LNCaP clone FGC (cell line): Measurements from ENCODE around the gene CD84.

Source experiments
- DNase-seq: peaks from one replicate; pipeline ENCODE4 v3.0.0-alpha.2; 2011; ENCODE audit warnings: low read depth
- H3K4me3 ChIP-seq: 2 replicates; pipeline ENCODE4 v1.5.1; 2011; ENCODE audit warnings: mild to moderate bottlenecking, low read depth, low read length, control low read depth
- CTCF ChIP-seq: IDR thresholded peaks from 2 replicates; pipeline ENCODE4 v1.5.1; 2012; ENCODE audit warnings: mild to moderate bottlenecking; ENCODE audit not compliant: control insufficient read depth, insufficient read depth; ENCODE audit errors: extremely low read depth

The CD84 gene

GRCh38 chr1:160541622-160542302 lies 37.5 kb downstream of the CD84 start:
- TF ChIP-seq CTCF = no peak
- DNase-seq = no peak
- no peak overlapping the region for H3K4me3 ChIP-seq

GRCh38 chr1:160540859-160541233 lies 38.5 kb downstream of the CD84 start:
- DNase-seq = no peak
- no peak for TF ChIP-seq CTCF
- H3K4me3 ChIP-seq = no peak overlapping the region

GRCh38 chr1:160539990-160540858 lies 39.1 kb downstream of the CD84 start:
- DNase-seq = no peak
- no peak overlapping the region for H3K4me3 ChIP-seq
- no peak for TF ChIP-seq CTCF

- no peak for TF ChIP-seq CTCF
- no peak for DNase-seq
- H3K4me3 ChIP-seq = no peak overlapping the region
Observed at GRCh38 chr1:160539684-160539989, 39.7 kb downstream of the CD84 start.

GRCh38 chr1:160538985-160539651 lies 40.2 kb downstream of the CD84 start:
- no peak for DNase-seq
- TF ChIP-seq CTCF = no peak

GRCh38 chr1:160537714-160538665 lies 41.3 kb downstream of the CD84 start:
- DNase-seq = no peak
- no peak overlapping the region for H3K4me3 ChIP-seq
- TF ChIP-seq CTCF = no peak

More at GRCh38 chr1:160538985-160539651, 40.2 kb downstream of the CD84 start:
- H3K4me3 ChIP-seq = no peak overlapping the region
